Sigmoid colon (tissue), 4 donors: Measurements from ENCODE around the gene DBNDD1.
"Not testable (repeated sequence)": the region's sequence is repeated elsewhere in the genome, so short reads cannot be mapped to it uniquely, and the experiment has no call there.

Source experiments
- EP300 ChIP-seq, 4 donors: sonication (generic); formaldehyde crosslinking; IDR thresholded peaks; one replicate each; pipeline ENCODE4 v1.6.1; 2017; ENCODE audit warnings: antibody characterized with exemption in 4 of 4
- POLR2A ChIP-seq, 2 donors: fragments of 450-650 bp; IDR thresholded peaks; one replicate each; pipeline ENCODE4 v1.6.1; 2016; ENCODE audit warnings: antibody characterized with exemption in 2 of 2, mild to moderate bottlenecking in 2 of 2, moderate library complexity in 2 of 2
- POLR2AphosphoS5 ChIP-seq, 4 donors: sonication (generic); formaldehyde crosslinking; IDR thresholded peaks; one replicate each; pipeline ENCODE4 v1.6.1; 2017; ENCODE audit warnings: antibody characterized with exemption in 4 of 4
- TF ChIP-seq, protein P1 (sequence below), 4 experiments: fragments of 450-650 bp in 3 of 4; fragments of 200-600 bp in 1 of 4; IDR thresholded peaks; one replicate each; pipeline ENCODE4 v1.5.1; 2016 to 2019; ENCODE audit warnings: antibody characterized with exemption in 4 of 4, mild to moderate bottlenecking in 3 of 4, moderate library complexity in 2 of 4

DNA sequence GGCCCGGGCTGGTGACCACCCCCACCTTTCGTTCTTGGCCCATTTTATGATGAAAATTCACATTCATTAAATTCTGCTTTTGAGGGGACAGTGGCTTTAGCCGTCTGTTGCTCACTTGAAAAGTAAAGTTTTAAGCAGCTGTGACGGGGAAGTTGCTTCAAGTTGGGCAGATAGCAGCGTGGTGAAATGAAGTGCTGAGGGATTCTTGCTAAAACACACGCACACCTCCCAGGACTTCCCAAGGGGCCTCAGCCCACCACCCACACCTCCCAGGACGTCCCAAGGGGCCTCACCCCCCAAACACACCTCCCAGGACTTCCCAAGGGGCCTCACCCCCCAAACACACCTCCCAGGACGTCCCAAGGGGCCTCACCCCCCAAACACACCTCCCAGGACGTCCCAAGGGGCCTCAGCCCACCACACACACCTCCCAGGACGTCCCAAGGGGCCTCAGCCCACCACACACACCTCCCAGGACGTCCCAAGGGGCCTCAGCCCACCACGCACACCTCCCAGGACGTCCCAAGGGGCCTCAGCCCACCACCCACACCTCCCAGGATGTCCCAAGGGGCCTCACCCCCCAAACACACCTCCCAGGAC, 11.5 kb downstream of the DBNDD1 start:
- TF ChIP-seq, protein P1, sequence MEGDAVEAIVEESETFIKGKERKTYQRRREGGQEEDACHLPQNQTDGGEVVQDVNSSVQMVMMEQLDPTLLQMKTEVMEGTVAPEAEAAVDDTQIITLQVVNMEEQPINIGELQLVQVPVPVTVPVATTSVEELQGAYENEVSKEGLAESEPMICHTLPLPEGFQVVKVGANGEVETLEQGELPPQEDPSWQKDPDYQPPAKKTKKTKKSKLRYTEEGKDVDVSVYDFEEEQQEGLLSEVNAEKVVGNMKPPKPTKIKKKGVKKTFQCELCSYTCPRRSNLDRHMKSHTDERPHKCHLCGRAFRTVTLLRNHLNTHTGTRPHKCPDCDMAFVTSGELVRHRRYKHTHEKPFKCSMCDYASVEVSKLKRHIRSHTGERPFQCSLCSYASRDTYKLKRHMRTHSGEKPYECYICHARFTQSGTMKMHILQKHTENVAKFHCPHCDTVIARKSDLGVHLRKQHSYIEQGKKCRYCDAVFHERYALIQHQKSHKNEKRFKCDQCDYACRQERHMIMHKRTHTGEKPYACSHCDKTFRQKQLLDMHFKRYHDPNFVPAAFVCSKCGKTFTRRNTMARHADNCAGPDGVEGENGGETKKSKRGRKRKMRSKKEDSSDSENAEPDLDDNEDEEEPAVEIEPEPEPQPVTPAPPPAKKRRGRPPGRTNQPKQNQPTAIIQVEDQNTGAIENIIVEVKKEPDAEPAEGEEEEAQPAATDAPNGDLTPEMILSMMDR (IDR thresholded peaks at IDR 0.05), result not testable (repeated sequence)
- not testable (repeated sequence) for TF ChIP-seq POLR2A, EP300, POLR2AphosphoS5 (IDR thresholded peaks at IDR 0.05)
